GM12892 (cell line): Measurements from ENCODE around the gene SH3TC1.

Experiments
- POLR2A ChIP-seq: IDR thresholded peaks from 2 replicates; pipeline ENCODE4 v1.6.1; 2011; ENCODE audit warnings: low read depth, low read length, control low read depth
- POLR2AphosphoS5 ChIP-seq: IDR thresholded peaks from 2 replicates; pipeline ENCODE4 v1.6.1; 2011; ENCODE audit warnings: low read depth, low read length, control low read depth

- TF ChIP-seq POLR2AphosphoS5 (no peak), POLR2A (no peak)
Observed at GRCh38 chr4:8149664-8150063, 49.4 kb upstream of the SH3TC1 start.
